Suppressor macrophage treated with lipopolysaccharide for 4 hours (primary cell): ENCODE data around the gene SH3PXD2B.
"Not testable (repeated sequence)": the region's sequence is repeated elsewhere in the genome, so short reads cannot be mapped to it uniquely, and the experiment has no call there.

ENCODE experiments used
- DNase-seq: peaks from one replicate; pipeline ENCODE4 v3.0.0-alpha.2; 2020

SH3PXD2B gene

GRCh38 chr5:172417130-172417841, 37.0 kb downstream of the SH3PXD2B start:
- DNase-seq: no peak

- no peak for DNase-seq
Measured at GRCh38 chr5:172415362-172416275, 38.7 kb downstream of the SH3PXD2B start.

- DNase-seq: no peak
Measured at GRCh38 chr5:172414531-172415361, 39.6 kb downstream of the SH3PXD2B start.

- DNase-seq: no peak
Measured at GRCh38 chr5:172413601-172414171, 40.6 kb downstream of the SH3PXD2B start.

GRCh38 chr5:172412724-172413286, 41.5 kb downstream of the SH3PXD2B start:
- DNase-seq: peak; percentile 96

GRCh38 chr5:172411484-172412072, 42.7 kb downstream of the SH3PXD2B start:
- DNase-seq: peak; percentile 93

GRCh38 chr5:172410662-172411483, 43.5 kb downstream of the SH3PXD2B start:
- peak; percentile 68 for DNase-seq

- peak; percentile 94 for DNase-seq
Measured at GRCh38 chr5:172410160-172410559, 44.2 kb downstream of the SH3PXD2B start.

GRCh38 chr5:172409477-172409876, 44.8 kb downstream of the SH3PXD2B start:
- peak; percentile 51 for DNase-seq

- no peak for DNase-seq
Measured at GRCh38 chr5:172407822-172408221, 46.5 kb downstream of the SH3PXD2B start.

- no peak for DNase-seq
Measured at GRCh38 chr5:172407241-172407691, 47.1 kb downstream of the SH3PXD2B start.

- DNase-seq: no peak
Measured at GRCh38 chr5:172405226-172406107, 48.9 kb downstream of the SH3PXD2B start.

- no peak for DNase-seq
Measured at GRCh38 chr5:172404746-172405145, 49.6 kb downstream of the SH3PXD2B start.

GRCh38 chr5:172403817-172404216, 50.5 kb downstream of the SH3PXD2B start:
- DNase-seq: no peak

GRCh38 chr5:172403189-172403796, 51.0 kb downstream of the SH3PXD2B start:
- no peak for DNase-seq

- DNase-seq: no peak
Measured at GRCh38 chr5:172402531-172403188, 51.7 kb downstream of the SH3PXD2B start.

GRCh38 chr5:172402031-172402430, 52.3 kb downstream of the SH3PXD2B start:
- DNase-seq: not testable (repeated sequence)

- no peak for DNase-seq
Measured at GRCh38 chr5:172399826-172400225, 54.5 kb downstream of the SH3PXD2B start.

- no peak for DNase-seq
Measured at GRCh38 chr5:172399336-172399735, 55.0 kb downstream of the SH3PXD2B start.
